Colonic mucosa (tissue), 4 donors: Measurements from ENCODE around the gene TRPC4. TPM values are rescaled to one million over a fixed set of nuclear protein-coding genes. Genes with fewer than 3 reads are reported as not detected.

Experiments
- DNase-seq: peaks from one replicate; pipeline ENCODE4 v3.0.0-alpha.2; 2020
- H3K27ac ChIP-seq: fragments of 200-600 bp; one replicate; pipeline ENCODE4 v1.8.0; 2021
- H3K27me3 ChIP-seq: fragments of 200-600 bp; one replicate; pipeline ENCODE4 v1.8.0; 2021
- H3K36me3 ChIP-seq: fragments of 200-600 bp; one replicate; pipeline ENCODE4 v1.8.0; 2021
- H3K4me1 ChIP-seq: fragments of 200-600 bp; one replicate; pipeline ENCODE4 v1.8.0; 2021; ENCODE audit warnings: mild to moderate bottlenecking
- H3K4me3 ChIP-seq: fragments of 200-600 bp; one replicate; pipeline ENCODE4 v1.8.0; 2021
- H3K9ac ChIP-seq, 2 donors: one replicate each; pipeline ENCODE4 v1.7.0; 2013; ENCODE audit warnings: control low read depth in 2 of 2, low read depth in 2 of 2, low read length in 2 of 2
- H3K9me3 ChIP-seq: fragments of 200-600 bp; one replicate; pipeline ENCODE4 v1.8.0; 2021
- CTCF ChIP-seq: fragments of 200-600 bp; IDR thresholded peaks from one replicate; pipeline ENCODE4 v1.8.0; 2022; ENCODE audit warnings: antibody characterized with exemption, mild to moderate bottlenecking
- intact Hi-C: fragments of 100-400 bp; cut with DNase I; formaldehyde crosslinking; loops from one replicate; pipeline ENCODE4 v1.14.1; 2022
- total RNA-seq, 2 donors: library from RNA; stranded (reverse); fragmentation: NEBNext Ultra II Directional in 1 of 2; extraction: Animal tissue kit (Norgen Biotek cat#: 25700) in 1 of 2; gene quantifications; one replicate each; pipeline ENCODE4 v1.2.1, GENCODE V29; 2021
- donor health status: healthy.
- donor health status: DM: no; HTN: no; CAD: no.
- donor health status: DM: no; HTN: no; CAD: no.

Gene TRPC4
- total RNA-seq, 2 donors from 2014 or later = 0.66 TPM; not detected in 1

- Histone ChIP-seq H3K9ac (no peak overlapping the region), H3K4me3 (no peak overlapping the region), H3K27ac (no peak overlapping the region), H3K9me3 (no peaks in the 10 kb centered on the region), H3K36me3 (no peaks in the 10 kb centered on the region), H3K27me3 (no peaks in the 10 kb centered on the region), H3K4me1 (no peaks in the 10 kb centered on the region)
- TF ChIP-seq CTCF = no peak
- intact Hi-C loops = no loop called here
- no peak for DNase-seq
Observed at GRCh38 chr13:37695200-37695599, 174.4 kb downstream of the TRPC4 start.

- H3K36me3 ChIP-seq = no peaks in the 10 kb centered on the region
Observed at GRCh38 chr13:37690361-37690760, 179.2 kb downstream of the TRPC4 start.

GRCh38 chr13:37686501-37686900, 183.1 kb downstream of the TRPC4 start:
- no peak for DNase-seq
- no peaks in the 10 kb centered on the region for H3K9me3 ChIP-seq
- TF ChIP-seq CTCF = no peak
- no peak overlapping the region for H3K4me3 ChIP-seq
- no peaks in the 10 kb centered on the region for H3K4me1 ChIP-seq
- H3K9ac ChIP-seq = no peak overlapping the region
- no peaks in the 10 kb centered on the region for H3K36me3 ChIP-seq
- H3K27ac ChIP-seq = no peak overlapping the region
- no peaks in the 10 kb centered on the region for H3K27me3 ChIP-seq
- intact Hi-C loops = no loop called here

More at GRCh38 chr13:37690361-37690760, 179.2 kb downstream of the TRPC4 start:
- no peaks in the 10 kb centered on the region for H3K9me3 ChIP-seq
- H3K9ac ChIP-seq = no peak overlapping the region
- DNase-seq = no peak
- no peak overlapping the region for H3K27ac ChIP-seq
- no peaks in the 10 kb centered on the region for H3K4me1 ChIP-seq
- no peak for TF ChIP-seq CTCF
- intact Hi-C loops = no loop called here
- H3K27me3 ChIP-seq = no peaks in the 10 kb centered on the region
- H3K4me3 ChIP-seq = no peak overlapping the region

GRCh38 chr13:37685206-37685605, 184.4 kb downstream of the TRPC4 start:
- Histone ChIP-seq H3K9ac (no peak overlapping the region), H3K27ac (no peak overlapping the region), H3K4me3 (no peak overlapping the region), H3K4me1 (no peaks in the 10 kb centered on the region), H3K36me3 (no peaks in the 10 kb centered on the region), H3K27me3 (no peaks in the 10 kb centered on the region), H3K9me3 (no peaks in the 10 kb centered on the region)
- TF ChIP-seq CTCF = no peak
- intact Hi-C loops = no loop called here
- DNase-seq = no peak

- Histone ChIP-seq H3K9ac (no peak overlapping the region), H3K36me3 (no peaks in the 10 kb centered on the region), H3K4me1 (no peaks in the 10 kb centered on the region), H3K9me3 (no peaks in the 10 kb centered on the region), H3K27me3 (no peaks in the 10 kb centered on the region), H3K27ac (no peak overlapping the region), H3K4me3 (no peak overlapping the region)
- no peak for DNase-seq
- intact Hi-C loops = no loop called here
- TF ChIP-seq CTCF = no peak
Observed at GRCh38 chr13:37682496-37682895, 187.1 kb downstream of the TRPC4 start.
